ENCODE results near the gene SLC49A4. TPM values are rescaled to one million over a fixed set of nuclear protein-coding genes. Genes with fewer than 3 reads are reported as not detected.

The SLC49A4 gene
- total RNA-seq, 4 donors from 2014 or later: 9.7 to 26.9 (median 19.4) TPM

- Histone ChIP-seq H3K27ac (no peak overlapping the region), H3K27me3 (no peaks in the 10 kb centered on the region), H3K9me3 (no peaks in the 10 kb centered on the region), H3K36me3 (no peaks in the 10 kb centered on the region), H3K4me1 (no peaks in the 10 kb centered on the region), H3K4me3 (no peak overlapping the region)
- DNase-seq: no peak
- intact Hi-C loops (cut with DNase I; ENCODE audit: low total_unique reads): no loop called here
- TF ChIP-seq CTCF (IDR thresholded peaks at IDR 0.05): no peak
- TF ChIP-seq POLR2A (IDR thresholded peaks at IDR 0.05): no peak
Observed at GRCh38 chr3:122890720-122891220, 95.9 kb downstream of the SLC49A4 start.

- no peak for DNase-seq
- Histone ChIP-seq H3K36me3 (no peaks in the 10 kb centered on the region), H3K4me3 (peak overlapping the region in 1 of 2 donors; percentile 21), H3K27ac (peak overlapping the region in 1 of 2 donors; percentile 58), H3K27me3 (no peaks in the 10 kb centered on the region), H3K9me3 (no peaks in the 10 kb centered on the region), H3K4me1 (no peaks in the 10 kb centered on the region)
- intact Hi-C loops (cut with DNase I; ENCODE audit: low total_unique reads): no loop called here
- TF ChIP-seq POLR2A (IDR thresholded peaks at IDR 0.05) (no peak), CTCF (IDR thresholded peaks at IDR 0.05) (no peak)
Observed at GRCh38 chr3:122892118-122892960, 97.5 kb downstream of the SLC49A4 start.

- no peak overlapping the region for H3K4me3 ChIP-seq
- no peak overlapping the region for H3K27ac ChIP-seq
- H3K9me3 ChIP-seq: no peaks in the 10 kb centered on the region
- TF ChIP-seq CTCF (IDR thresholded peaks at IDR 0.05) (no peak), POLR2A (IDR thresholded peaks at IDR 0.05) (no peak)
- no peaks in the 10 kb centered on the region for H3K36me3 ChIP-seq
- no peaks in the 10 kb centered on the region for H3K27me3 ChIP-seq
- intact Hi-C loops (cut with DNase I; ENCODE audit: low total_unique reads): no loop called here
- no peak for DNase-seq
- no peaks in the 10 kb centered on the region for H3K4me1 ChIP-seq
Observed at GRCh38 chr3:122893282-122893681, 98.4 kb downstream of the SLC49A4 start.

- no peak for DNase-seq
- Histone ChIP-seq H3K4me1 (no peaks in the 10 kb centered on the region), H3K27ac (no peak overlapping the region), H3K27me3 (no peaks in the 10 kb centered on the region), H3K36me3 (no peaks in the 10 kb centered on the region), H3K9me3 (no peaks in the 10 kb centered on the region), H3K4me3 (no peak overlapping the region)
- no peak for TF ChIP-seq CTCF (IDR thresholded peaks at IDR 0.05)
- intact Hi-C loops (cut with DNase I; ENCODE audit: low total_unique reads): no loop called here
Observed at GRCh38 chr3:122893754-122894668, 99.1 kb downstream of the SLC49A4 start.
